HG03159 (cell line): ENCODE measurements around the gene SGO1.
"Not testable (repeated sequence)": the region's sequence is repeated elsewhere in the genome, so short reads cannot be mapped to it uniquely, and the experiment has no call there.

Experiments
- ATAC-seq: cut with Tn5 transposase; IDR thresholded peaks from one replicate; pipeline ENCODE4 v1.9.1; 2021; ENCODE audit warnings: mild to moderate bottlenecking, moderate library complexity; ENCODE audit not compliant: unreplicated experiment

SGO1 gene

DNA sequence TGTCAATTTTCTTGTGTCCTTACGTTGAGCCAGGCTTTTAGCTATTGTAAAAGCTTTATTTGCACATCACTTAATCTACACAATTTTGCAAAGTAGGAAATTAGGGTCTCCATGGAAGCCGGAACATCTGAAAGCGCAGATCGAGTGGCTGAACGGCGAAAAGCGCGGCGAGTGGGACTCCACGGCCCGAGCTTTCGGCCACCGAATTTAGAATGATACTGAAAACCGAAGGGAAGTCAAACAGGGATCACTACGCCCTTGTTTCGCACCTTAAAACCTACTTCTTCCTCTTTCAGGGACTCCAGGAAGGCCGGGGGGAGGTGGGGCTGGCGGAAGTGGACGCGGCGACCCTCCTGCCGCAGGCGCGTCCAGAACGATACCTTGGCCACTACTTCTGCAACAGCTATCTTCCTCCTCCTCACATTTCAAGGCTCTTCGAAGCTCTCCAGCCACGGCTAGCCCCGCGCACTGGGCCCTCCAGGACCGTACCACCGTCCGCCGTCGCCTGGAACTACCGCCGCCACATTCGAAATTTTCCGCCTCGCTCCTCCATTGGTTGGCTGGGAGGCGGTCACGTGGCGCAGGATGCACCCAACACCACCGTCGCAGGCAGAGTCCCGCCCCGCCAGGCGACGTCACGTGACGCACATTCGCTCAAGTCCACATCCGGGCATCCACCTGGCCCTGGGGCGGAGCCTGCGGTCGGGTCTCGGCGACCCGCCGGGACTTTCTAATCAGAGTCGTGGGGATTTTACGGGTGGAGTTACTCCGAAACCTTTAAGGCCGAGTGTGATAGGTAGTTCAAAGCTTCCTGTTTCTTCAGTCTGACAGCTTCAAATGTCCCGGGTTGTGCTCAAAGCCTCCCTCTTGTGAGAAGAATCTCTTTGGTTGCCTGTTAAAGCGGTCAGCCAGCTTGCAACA, at the start of gene SGO1:
Gene SGO1, minus strand, starts transcription at position 528 of the 921 bp plus-strand sequence. CDS start 2,179 bp downstream, outside the sequence.
- ATAC-seq, result peak; percentile 96

DNA sequence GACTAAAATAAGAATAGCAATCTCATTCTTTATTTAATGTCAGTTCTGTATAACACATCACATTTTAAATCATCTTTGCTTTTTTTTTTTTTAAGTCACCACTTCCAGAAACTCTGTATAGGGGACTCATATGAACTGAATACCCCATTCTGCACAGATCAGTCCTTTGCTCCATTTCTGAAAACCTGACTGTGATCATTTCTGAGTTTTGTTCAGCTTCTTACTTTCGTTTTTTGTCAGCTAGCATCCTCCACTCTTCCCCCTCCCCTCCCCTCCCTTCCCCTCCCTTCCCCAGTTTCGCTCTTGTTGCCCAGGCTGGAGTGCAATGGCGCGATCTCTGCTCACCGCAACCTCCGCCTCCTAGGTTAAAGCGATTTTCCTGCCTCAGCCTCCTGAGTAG, 49.8 kb upstream of the SGO1 start:
- ATAC-seq, result no peak

DNA sequence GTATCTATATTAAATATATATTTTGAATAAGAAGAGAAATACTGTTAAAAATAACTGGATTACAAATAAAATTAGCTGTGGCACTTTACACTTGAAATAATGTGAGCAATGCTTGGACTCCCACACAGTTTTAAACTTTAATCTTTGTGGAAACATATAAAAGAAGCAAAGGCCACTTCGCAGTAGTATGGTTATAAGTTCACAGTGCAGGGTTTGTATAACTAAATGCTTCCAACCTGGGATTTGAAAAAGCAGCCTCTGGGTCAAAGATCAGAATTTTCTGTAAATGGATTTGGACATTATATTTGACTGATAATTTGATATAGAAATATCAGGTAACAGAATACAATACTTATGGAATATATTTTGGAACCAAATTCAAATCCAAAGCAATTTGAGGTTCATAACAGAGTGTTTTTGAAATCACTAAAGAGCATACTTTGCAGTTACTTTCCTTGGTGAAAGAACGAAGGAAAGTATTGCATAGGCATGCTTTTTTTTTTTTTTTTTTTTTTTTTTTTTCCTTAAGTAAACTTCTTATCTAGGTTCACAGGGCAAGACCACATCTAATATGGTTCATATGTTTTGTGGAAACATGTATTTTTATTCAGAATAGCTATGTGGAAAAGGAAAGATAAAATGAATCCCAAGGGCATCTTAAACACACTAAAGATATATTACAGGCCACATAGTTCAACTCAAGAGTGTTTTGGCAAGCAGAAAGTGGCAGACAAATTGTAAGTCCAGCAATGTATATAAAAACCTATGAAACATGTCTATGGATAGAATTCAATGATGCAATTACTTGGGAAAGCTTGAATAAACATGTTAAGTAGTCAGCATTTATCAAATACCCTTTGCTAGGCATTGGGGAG, 47.1 kb upstream of the SGO1 start:
- ATAC-seq, result no peak

DNA sequence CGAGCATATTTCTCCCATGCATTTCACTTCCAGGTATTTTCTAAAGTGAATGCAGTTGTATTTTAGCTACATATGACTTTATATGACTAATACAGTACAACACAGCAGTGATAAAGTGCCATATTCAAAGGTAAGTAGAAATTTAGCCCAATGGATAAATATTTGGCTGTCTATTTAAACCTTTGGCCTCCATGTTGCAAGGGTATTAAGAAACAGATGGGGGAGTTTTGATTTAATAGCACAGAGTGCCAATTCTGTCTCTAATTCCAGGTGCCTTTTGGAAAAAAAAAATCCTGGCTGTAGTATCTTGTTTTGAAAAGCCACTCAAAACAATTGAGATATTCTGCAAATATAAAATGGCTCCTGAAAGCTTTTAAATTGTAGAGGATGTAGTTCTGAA, 44.9 kb upstream of the SGO1 start:
- ATAC-seq, result no peak

DNA sequence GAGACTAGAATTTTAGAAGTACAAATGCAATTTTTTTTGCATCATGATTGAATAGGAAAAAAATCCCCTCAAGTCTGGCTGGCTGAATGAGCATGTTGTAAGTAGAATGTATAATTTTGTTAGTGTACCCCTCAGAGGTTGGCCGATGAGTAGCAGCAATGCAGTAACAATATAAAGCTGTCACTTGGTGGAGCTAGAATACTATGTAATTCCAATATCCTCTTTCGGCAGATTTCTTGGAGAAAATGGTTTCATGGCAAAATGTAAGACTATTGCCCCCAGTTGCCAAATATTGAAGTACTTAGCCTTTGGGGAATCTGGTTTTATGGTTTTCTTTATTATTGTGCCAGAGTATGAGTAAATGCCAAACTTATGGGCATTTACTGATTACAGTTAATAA, 39.8 kb upstream of the SGO1 start:
- no peak for ATAC-seq

DNA sequence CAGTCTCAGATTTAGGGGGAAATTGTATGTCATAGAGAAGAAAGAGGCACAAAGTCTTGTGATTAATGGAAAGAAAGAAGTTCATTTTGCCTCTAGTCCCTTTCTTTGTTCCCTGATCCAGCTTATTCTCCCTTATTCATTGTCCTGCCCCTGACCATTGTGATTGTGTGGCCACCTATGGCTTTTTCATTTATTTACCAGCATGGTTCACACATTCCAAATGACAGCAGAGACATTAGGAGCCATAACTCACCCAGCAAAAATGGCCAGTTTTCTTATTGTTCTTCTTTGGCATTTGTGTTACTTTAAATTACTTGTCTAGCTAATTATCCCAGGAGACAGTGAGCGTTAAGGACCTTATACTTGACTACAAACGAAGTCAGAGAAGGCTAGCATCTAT, 36.3 kb upstream of the SGO1 start:
- ATAC-seq, result no peak

DNA sequence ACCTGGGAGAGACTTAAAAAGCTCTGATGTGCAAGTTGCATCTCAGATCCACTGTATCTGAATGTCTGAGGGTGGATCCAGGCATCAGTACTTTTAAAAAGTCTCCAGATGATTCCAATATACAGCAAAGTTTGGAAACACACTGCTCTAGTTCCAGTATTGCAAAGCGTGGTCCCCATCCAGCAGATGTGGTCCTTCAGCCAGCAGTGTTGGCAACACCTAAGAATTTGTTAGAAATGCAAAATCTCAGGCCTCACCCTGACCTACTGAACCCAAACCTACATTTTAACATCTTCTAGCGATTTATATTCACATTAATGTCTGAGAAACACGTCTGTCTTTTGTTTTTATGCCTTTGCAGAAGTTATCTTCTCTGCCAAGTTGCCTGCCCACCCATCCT, 32.2 kb upstream of the SGO1 start:
- ATAC-seq, result no peak

DNA sequence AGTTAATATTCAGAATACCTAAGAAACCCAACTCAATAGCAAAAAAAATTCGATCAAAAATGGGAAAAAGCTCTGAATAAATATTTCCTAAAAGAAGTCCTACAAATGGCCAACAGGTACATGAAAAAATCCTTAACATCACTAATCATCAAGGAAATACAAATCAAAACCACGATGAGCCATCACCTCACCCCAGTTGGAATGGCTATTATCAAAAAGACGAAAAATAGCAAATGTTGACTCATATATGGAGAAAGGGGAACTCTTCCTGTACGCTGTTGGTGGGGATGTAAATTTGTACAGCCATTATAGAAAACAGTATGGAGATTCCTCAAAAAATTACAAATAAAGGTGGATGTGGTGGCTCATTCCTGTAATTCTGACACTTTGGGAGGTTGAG, 29.6 kb upstream of the SGO1 start:
- no peak for ATAC-seq

DNA sequence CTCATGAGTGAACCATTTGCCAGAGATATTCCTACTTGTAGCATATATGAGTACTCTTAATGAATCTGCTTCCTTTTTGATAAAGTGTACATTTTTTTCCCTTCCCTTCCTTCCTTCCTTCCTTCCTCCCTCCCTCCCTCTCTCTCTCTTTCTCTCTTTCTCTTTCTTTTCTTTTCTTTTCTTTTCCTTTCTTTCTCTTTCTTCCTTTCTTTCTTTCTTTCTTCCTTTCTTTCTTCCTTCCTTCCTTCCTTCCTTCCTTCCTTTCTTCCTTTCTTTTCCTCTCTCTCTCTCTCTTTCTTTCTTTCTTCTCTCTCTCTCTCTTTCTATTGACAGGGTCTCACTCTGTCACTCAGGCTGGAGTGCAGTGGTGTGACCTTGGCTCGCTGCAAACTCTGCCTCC, 27.5 kb upstream of the SGO1 start:
- not testable (repeated sequence) for ATAC-seq

DNA sequence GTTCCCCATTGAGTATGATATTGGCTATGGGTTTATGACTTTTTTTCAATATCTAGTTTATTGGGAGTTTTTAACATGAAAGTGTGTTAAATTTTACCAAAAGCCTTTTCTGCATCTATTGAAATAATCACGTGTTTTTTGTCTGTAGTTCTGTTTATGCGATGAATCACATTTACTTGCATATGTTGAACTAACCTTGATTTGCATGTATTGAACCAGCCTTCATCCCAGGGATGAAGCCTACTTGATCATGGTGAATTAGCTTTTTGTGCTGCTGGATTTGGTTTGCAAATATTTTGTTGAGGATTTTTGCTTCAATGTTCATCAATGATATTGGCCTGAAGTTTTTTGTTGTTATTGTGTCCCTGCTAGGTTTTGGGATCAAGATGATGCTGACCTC, 21.9 kb upstream of the SGO1 start:
- not testable (repeated sequence) for ATAC-seq

DNA sequence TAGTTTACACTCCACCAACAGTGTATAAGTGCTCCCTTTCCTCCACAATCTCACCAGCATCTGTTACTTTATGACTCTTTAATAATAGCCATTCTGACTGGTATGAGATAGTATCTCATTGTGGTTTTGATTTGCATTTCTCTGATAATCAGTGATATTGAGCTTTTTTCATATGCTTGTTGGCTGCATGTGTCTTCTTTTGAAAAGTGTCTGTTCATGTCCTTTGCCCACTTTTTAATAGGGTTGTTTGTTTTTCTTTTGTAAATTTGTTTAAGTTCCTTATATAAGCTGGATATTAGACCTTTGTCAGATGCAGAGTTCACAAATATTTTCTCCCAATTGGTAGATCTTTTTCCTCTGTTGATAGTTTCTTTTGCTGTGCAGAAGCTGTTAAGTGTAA, 19.9 kb upstream of the SGO1 start:
- not testable (repeated sequence) for ATAC-seq

DNA sequence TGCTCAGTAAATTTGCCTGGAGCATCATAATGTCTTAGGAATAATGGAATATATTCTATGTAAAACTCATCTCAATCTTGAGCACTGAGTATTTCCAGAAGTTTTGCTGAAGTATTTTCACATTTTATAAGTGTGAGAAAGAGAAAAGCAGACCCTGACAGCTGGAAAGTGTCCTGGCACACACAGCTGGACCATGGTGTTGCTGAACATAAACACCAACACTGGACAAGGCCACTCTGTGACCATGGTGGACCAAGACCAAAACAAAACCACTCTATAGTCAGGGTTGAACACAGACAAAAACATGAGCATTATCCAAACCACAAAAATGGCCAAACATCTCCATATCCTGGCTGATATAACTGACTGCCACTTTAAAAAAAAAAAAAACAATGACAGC, 15.1 kb upstream of the SGO1 start:
- no peak for ATAC-seq

DNA sequence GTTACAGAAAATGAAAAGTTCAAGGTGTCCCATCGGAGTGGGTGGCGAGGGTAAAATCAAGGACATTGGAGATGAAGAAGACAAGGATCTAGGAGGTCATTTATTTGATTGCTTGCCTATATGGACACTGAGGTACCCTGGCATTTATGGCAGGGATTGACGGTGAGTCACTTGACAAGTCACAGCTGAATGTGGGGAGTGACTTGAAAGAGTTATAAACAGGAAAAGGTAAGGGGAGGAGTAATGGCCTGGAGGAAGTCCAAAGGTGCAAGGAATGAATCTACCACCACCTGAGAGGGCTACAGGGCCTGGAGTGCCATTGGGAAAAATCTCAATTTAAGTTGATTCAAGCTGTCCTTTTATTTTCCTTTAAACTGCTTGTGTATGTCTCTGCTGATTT, 11.8 kb upstream of the SGO1 start:
- ATAC-seq, result no peak

DNA sequence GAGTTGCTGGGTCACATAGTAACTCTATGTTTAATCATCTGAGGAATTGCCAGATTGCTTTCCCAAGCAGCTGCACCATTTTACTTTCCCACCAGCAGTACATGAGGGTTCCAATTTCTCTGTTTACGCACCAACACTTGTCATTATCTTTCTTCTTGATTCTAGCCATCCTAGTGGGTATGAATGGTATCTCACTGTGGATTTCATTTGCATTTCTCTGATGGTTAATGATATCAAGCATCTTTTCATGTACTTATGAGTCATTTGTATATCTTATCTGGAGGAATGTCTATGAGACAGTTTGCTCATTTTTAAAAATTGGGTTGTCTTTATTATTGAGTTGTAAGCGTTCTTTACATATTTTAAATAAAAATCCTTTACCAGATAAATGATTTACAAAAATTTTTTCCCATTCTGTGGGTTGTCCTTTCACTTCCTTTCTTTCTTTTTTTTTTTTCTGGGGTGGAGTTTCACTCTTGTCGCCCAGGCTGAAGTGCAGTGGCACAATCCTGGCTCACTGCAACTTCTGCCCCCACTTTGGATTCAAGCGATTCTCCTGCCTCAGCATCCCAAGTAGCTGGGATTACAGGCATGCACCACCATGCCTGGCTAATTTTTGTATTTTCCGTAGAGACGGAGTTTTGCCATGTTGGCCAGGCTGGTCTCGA, 8.9 kb upstream of the SGO1 start:
- ATAC-seq, result peak; percentile 83

DNA sequence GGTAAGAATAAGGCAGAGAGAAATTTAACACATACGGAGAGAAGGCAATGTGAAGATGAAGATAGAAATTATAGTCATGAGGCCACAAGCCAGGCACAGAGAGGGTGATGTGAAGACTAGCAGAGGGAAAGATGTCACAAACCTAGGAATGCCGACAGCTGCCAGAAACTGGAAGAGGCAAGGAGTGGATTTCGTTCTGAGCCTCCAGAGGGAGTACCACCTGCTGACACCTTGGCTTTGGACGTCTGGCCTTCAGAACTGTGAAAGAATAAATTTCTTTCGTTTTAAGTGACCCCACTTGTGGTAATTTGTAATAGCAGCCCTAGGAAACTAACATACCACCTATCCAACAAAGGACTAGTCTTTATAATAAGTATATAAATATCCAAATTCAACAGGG, 5.0 kb upstream of the SGO1 start:
- ATAC-seq, result no peak

DNA sequence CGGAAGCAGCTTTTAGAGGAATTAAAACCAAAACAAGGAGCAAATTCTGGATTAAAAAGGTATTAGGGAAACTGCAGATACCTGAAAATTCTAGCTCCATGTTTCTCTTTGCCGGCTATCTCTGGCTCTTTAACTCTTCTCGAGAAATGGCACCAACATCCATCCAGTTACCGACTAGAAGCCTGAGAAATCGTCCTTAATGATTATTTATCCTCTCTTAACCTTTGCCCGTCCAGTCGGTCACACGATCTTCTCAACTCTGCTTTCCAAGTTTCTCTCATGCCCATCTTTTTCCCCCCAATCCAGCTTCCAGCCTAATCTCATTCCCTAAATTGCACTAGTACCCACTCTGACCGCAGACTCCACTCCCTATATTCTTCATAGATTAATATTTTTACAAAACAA, 596 bp upstream of the SGO1 start:
- peak; percentile 8 for ATAC-seq

DNA sequence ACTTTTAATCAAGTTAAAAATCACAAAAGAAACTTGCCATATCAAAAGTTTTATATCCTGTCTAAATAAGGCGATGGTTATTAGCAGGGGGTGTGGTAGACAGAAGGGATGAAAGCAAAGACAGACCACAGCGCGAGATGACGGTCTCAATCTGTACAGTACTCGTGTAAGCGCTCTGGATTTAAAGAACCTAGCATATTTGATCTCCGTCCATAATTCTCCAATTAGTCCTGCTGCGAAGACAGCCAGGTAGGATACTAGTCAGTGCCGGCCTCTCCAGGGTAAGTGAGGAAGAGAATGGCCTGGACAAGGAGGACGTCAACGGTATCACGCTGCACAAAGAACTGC, 701 bp downstream of the SGO1 start:
- peak; percentile 17 for ATAC-seq

DNA sequence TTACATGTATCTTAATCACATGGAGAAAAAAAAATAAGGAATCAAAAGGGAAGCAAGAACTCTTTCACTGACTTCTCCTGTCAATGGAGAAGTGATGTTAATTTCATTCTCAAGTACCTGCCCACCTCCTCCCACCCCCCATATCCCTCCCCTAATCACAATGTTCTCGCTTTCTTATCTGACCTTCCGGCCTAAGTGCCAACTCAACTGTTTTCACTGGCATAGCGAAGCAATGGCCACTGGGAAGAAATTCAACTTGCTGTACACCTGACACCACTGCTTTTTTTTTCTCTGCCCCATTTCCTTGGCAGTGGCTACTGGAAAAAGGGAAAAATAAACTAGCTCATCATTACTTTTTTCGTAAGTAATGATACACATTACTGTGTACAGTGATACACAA, 3.8 kb downstream of the SGO1 start:
- ATAC-seq, result no peak

DNA sequence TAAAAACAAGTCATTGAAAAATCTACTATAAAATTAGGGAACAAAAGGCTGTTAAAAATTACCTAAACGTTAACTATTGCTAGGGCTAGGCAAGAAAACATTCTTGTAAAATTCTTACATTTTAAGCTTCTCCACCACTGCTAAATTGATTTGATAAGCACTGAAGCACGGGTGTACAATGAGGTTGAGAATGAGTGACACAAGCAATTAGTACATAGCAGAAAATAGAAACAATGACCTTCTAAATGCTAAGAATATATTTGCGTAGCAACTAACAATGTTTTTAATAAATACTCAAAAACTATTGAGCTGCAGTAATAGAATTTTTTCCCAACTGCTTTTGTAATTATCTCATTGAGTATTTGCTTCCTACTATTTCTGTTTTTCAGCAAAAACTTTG, 4.7 kb downstream of the SGO1 start:
- no peak for ATAC-seq

DNA sequence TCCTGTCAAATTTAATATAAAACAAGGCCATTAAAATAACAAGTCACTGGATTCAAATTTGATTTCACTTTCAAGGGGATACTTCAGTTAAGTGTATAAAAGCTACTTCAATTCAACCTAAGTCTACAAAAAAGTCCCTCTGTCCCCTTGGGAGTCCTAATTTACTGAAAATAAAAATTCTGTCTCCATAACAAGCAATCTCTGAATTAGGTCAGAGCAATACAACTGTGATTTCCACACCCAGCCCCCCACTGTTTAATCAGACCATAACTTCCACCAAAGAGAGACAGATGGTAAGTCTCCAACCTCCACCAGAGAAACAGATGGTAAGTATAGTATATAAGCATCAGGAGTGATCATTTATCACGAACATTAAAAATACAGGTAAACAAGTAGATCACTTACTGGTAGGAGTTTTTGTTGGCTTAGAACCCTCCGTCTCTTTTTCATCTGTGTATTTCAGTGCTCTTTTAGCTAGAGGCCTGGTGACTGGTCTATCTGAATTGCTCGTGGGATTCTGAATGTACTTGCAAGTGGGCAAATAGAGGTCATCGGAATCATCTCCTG, 12.1 kb downstream of the SGO1 start:
- ATAC-seq, result no peak

DNA sequence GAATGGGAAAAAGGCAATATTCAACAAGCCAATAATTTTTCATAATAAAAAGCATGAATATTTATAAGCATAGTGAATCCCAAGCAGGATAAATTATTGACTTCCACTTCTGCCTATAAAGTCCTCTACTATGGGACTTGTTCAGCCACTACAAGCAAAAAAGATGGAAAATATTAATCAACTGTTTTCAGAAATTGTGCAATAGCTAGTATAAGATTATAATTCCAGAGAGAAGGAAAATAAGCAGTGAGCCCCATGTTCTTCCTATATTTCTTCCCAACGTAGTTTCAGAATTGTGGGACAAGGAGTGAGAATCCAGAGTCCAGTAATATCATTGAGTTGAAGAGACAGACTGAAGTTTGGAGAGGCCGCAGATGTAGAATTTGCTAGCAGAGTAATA, 24.3 kb downstream of the SGO1 start:
- ATAC-seq, result no peak
